ENCODE measurements around the gene ZNF536.
"Not testable (repeated sequence)": the region's sequence is repeated elsewhere in the genome, so short reads cannot be mapped to it uniquely, and the experiment has no call there.

ZNF536 gene

GRCh38 chr19:30490760-30491159 is 118.6 kb downstream of the ZNF536 start:
- DNase-seq, result no peak

- no peak for DNase-seq
These were observed 120.5 kb downstream of the ZNF536 start for GRCh38 chr19:30492586-30493270.

DNA sequence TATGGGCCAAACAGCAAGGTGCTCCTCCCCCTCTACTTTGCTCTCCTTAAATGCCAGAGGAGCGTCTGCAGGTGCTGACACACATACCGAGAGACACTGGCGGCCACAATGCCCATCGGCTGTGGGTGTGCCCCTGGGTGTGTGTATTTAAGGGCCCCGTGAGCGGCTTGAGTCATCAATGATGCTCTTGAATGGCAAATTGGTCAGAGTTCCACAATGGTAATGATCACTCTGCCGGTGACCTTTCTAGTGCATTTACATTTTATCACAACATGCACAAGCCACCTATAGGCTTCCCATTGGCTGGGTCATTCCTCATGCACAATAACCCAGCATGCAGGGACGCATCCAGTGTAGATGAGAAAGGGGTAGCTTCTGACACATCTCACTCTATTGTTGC is 124.8 kb downstream of the ZNF536 start:
- DNase-seq, result no peak

- not testable (repeated sequence) for DNase-seq
These were observed 125.9 kb downstream of the ZNF536 start for GRCh38 chr19:30498085-30498484.

DNA sequence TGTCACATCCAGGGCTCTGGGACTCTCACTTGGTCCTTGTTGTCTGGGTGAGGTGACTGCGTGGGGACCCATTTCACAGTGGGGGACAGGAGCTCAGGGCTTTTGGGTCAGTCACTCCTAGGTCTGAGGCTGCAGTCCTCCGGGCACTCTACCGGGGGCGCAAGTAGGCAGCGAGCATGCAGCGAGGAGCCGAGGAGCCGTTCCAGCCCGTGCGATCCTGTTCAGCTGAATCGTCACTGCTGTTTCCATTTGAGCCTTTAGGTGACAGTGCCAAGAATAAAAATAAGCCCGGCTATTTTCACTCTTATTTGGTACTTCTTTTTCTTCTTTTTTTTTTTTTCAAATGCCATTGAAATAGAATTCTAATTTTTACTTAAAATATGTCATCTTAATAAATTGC is 126.5 kb downstream of the ZNF536 start:
- DNase-seq, result no peak

GRCh38 chr19:30504272-30504671 is 132.1 kb downstream of the ZNF536 start:
- no peak for DNase-seq

- DNase-seq, result no peak
These were observed 140.2 kb downstream of the ZNF536 start for GRCh38 chr19:30512176-30513081.

DNA sequence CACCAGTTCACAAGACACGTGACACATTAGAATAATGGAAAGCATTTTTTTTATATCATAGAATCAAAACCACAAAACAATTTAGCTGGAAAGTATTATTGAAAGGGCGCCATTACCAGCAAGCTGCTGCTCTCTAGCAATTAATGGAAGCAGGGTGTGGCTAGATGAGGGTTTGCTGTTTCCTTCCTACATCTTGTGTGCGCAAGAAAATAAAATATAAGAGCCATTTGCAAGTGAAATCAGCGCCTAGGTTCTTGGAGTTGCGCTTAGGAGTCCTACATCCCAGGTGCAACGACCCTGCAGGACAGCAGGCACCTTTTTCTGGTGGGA is 140.9 kb downstream of the ZNF536 start:
- DNase-seq, result no peak

GRCh38 chr19:30516111-30516510 is 143.9 kb downstream of the ZNF536 start:
- no peak for DNase-seq

GRCh38 chr19:30516531-30516930 is 144.3 kb downstream of the ZNF536 start:
- DNase-seq, result no peak

- DNase-seq, result no peak
These were observed 146.9 kb downstream of the ZNF536 start for GRCh38 chr19:30518965-30519606.

DNA sequence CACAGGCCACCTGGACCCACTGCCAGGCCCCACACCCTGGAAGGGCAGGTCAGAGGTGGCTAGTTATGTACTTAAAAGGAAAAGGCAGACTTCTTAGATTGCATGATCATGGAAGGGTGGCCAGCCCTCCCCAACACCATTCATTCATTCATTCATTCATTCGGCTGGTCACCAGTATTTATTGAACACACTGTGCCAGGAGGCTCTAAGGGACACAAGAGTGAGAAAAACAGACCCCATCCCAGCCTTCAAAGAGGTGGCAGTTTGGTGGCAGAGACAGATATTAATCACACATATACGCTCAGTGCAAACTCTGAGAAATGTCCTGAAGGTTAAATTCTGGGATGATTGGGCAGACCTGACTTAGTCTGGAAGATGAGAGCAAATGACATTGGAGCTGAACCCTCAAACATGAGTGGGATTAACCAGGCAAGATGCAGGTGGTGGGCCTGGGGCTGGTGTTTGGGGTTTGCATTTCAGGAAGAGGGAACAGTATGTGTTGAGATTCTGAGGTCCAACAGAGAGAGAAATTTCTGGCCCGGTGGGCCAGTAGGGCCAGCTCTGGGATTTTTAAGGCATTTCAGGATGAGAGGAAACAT is 147.5 kb downstream of the ZNF536 start:
- no peak for DNase-seq

GRCh38 chr19:30520735-30521479 is 148.7 kb downstream of the ZNF536 start:
- no peak for DNase-seq

- no peak for DNase-seq
These were observed 149.8 kb downstream of the ZNF536 start for GRCh38 chr19:30521937-30522336.

DNA sequence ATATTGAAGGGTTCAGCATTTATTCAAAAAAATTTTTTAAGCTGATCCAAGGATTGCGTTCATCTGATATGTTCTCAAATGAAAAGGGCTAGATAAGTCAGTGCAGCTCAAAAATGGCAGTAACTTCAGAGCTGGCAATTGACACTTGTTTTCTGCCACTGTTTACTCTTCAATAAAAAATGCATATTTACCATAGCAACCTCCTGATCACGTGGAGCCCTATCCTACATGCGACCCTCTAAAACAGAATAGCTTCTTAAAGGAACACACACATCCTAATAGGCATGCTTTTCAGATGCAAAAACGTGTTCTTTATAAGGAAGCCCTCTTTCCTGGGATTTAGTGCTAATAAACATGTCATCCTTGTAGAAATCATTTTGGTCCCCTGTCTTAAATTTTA is 150.2 kb downstream of the ZNF536 start:
- DNase-seq, result no peak

- DNase-seq, result no peak
These were observed 151.6 kb downstream of the ZNF536 start for GRCh38 chr19:30523791-30524190.

DNA sequence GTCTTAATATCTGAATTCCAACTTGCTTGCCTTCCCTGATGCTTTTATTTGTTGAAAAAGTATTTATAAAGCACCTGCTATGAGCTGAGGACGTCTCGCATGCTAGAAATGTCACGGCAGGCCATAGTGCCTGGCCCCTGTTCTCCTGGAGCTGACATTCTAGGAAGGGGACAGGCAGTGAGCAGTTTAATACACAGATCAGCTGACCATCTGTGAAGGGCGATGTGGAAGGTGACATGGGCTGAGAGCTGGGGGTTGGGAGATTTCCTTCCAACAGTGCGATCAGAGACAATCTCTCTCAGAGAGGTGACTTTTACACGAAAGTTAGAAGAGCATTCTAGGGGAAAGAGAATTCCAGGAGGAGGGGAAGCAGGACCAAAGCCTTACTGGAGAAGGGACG is 153.2 kb downstream of the ZNF536 start:
- DNase-seq, result no peak

DNA sequence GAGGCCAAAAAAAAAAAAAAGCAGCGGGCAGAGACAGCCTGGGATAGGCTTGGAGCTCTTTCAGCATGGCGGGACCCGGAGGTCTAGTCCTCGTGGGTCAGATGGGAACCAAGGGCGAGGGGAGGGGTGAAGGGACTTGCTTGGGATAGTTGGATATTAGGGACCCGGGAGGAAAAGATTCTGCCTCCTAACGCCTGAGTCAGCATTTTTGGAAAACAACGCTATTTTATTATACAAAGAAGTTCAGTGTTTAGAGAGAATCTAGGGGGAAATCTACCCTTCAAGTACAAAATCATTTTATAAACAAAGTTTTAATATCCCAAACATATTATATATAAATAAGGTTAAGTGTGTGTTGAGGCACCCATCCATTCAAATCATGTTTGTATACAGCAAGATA is 156.7 kb downstream of the ZNF536 start:
- DNase-seq, result no peak

GRCh38 chr19:30529876-30530275 is 157.7 kb downstream of the ZNF536 start:
- DNase-seq, result no peak

GRCh38 chr19:30530751-30531150 is 158.6 kb downstream of the ZNF536 start:
- no peak for DNase-seq

DNA sequence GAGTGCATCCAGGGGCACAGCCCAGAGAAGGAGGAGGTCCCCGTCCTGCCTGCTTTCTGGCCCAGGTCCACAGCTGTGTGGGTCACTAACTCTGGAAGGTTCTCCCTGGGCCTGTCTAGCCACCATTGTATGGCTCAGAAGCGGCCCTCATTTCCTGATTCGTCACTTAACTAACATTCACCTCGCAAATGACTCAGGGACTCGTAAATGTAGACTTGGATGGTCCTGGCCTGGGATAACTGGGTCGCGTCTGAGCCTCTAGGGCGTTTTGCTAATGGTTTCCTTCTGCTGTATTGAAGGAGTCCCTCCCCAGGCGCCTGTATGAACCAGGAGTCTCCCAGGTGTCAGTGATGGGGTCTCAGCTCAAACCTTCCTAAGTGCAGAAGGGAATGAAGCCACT is 162.8 kb downstream of the ZNF536 start:
- DNase-seq, result no peak

GRCh38 chr19:30536975-30537374 is 164.8 kb downstream of the ZNF536 start:
- no peak for DNase-seq

DNA sequence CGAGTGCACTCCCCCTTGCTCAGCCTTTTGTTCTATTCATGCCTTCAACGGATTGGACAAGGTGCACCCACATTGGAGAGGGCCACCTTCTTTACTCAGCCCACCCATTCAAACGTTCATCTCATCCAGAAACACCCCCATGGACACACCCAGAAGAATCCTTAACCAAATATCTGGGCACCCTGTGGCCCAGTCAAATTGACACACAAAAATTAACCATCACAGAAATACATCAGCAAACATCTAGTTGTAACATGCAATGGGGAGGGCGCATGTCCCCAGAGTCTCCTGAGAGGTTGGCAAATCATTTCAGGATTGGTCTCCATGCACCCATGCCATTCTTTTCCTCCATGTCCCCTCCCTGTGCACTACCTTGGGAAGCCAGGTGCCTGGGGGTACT is 167.1 kb downstream of the ZNF536 start:
- DNase-seq, result no peak

All from hematopoietic multipotent progenitor cell treated with erythropoietin and hydrocortisone succinate and interleukin-3 and kit ligand, for 8 days (in vitro differentiated cells).